ENCODE data around the gene RMI2.

GRCh38 chr16:11393861-11394592 is 48.8 kb downstream of the RMI2 start:
- TF ChIP-seq CTCF (IDR thresholded peaks at IDR 0.05) = no peak
- TF ChIP-seq POLR2A (IDR thresholded peaks at IDR 0.05) = no peak
